Measurements from ENCODE around the gene EGFLAM.

EGFLAM gene

DNA sequence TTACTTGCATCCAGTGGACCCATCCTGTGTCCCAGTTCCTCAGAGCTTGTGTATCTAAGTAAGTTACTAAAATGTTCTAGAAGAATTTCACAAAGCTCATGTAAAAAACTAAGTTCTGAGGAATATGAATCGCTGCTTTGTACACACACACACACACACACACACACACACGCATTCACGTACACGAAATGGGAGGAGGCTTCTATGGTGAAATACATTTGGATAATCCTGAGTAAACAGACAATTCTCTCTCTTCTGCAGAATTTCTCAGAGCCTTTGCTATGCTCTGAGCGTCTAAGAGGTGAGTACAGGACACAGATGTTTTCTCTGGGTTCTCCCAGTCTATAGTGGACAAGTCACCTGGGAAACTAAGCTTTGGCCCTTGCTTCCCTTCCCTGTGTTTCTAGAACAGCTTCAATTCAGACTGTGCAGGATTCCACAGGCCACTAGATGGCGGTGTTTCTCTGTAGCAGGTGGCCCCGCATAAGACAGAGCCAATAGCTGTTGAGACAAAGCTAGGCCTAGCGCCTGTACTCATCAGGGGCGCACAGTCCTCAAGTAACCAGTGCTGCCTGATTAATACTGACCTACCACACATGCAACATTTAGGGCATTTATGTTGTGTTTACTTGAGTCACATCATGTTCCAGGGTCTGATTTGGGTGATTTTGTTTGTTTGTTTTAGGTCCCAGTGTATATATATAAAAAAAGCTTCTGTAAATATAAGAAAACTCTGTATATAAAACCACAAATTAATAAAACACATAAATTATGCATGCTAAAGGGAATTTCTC, 183.3 kb downstream of the EGFLAM start:
- Histone ChIP-seq H3K4me1 (ENCODE audit: control insufficient read depth in 1 of 2, insufficient read depth in 2 of 2, low read length in 2 of 2) (no peaks in the 10 kb centered on the region), H3K27ac (ENCODE audit: low read length) (no peak overlapping the region), H3K27me3 (ENCODE audit: low read depth, low read length) (no peaks in the 10 kb centered on the region), H3K4me3 (ENCODE audit: low read depth in 1 of 2, low read length in 2 of 2) (no peak overlapping the region), H3K36me3 (ENCODE audit: control insufficient read depth in 1 of 2, insufficient read depth in 2 of 2, low read length in 2 of 2) (no peaks in the 10 kb centered on the region), H3K9me3 (ENCODE audit: control insufficient read depth in 1 of 2, low read length in 2 of 2) (no peaks in the 10 kb centered on the region)

DNA sequence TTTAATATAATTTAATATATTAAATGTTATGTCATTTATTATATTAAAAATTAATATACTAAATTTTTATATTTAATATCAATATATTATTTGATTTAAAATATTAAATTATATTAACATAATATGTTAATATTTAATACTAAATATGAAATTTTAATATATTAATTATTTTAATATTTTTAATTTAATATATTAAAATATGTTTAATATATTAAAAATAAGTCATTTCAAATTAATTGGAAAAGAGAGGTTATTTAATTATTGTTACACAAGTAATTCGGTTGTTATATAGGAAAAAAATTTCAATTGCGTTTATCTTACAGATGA, 183.9 kb downstream of the EGFLAM start:
- Histone ChIP-seq H3K9me3 (ENCODE audit: control insufficient read depth in 1 of 2, low read length in 2 of 2) (no peaks in the 10 kb centered on the region), H3K4me1 (ENCODE audit: control insufficient read depth in 1 of 2, insufficient read depth in 2 of 2, low read length in 2 of 2) (no peaks in the 10 kb centered on the region), H3K27me3 (ENCODE audit: low read depth, low read length) (no peaks in the 10 kb centered on the region), H3K36me3 (ENCODE audit: control insufficient read depth in 1 of 2, insufficient read depth in 2 of 2, low read length in 2 of 2) (no peaks in the 10 kb centered on the region), H3K4me3 (ENCODE audit: low read depth in 1 of 2, low read length in 2 of 2) (no peak overlapping the region), H3K27ac (ENCODE audit: low read length) (no peak overlapping the region)

DNA sequence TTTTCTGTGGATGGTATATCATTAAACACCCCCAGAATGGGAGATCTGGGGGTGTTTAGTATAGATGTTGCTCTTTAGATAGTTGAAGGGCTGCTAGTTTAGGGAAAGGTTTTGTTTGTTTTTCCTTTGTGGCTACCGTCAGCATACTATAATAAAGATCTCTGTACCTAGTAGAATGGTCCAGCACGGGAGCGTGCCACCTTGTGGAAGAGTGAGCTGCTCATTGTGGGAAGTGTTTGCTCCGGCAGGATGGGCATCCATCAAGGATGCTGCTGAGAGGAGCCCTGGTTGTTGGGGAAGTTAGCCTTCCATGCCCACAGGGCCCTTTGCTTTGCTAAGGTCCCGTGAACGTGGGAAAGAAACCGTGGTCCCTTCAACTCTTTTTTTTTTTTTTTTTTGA, 185.0 kb downstream of the EGFLAM start:
- no peaks in the 10 kb centered on the region for H3K9me3 ChIP-seq (ENCODE audit: control insufficient read depth in 1 of 2, low read length in 2 of 2)
- no peak overlapping the region for H3K27ac ChIP-seq (ENCODE audit: low read length)
- H3K27me3 ChIP-seq (ENCODE audit: low read depth, low read length) = no peaks in the 10 kb centered on the region
- no peak overlapping the region for H3K4me3 ChIP-seq (ENCODE audit: low read depth in 1 of 2, low read length in 2 of 2)
- peaks cover 0 to 7% of the 10 kb centered on the region in 2 donors for H3K4me1 ChIP-seq (ENCODE audit: control insufficient read depth in 1 of 2, insufficient read depth in 2 of 2, low read length in 2 of 2)
- no peaks in the 10 kb centered on the region for H3K36me3 ChIP-seq (ENCODE audit: control insufficient read depth in 1 of 2, insufficient read depth in 2 of 2, low read length in 2 of 2)

DNA sequence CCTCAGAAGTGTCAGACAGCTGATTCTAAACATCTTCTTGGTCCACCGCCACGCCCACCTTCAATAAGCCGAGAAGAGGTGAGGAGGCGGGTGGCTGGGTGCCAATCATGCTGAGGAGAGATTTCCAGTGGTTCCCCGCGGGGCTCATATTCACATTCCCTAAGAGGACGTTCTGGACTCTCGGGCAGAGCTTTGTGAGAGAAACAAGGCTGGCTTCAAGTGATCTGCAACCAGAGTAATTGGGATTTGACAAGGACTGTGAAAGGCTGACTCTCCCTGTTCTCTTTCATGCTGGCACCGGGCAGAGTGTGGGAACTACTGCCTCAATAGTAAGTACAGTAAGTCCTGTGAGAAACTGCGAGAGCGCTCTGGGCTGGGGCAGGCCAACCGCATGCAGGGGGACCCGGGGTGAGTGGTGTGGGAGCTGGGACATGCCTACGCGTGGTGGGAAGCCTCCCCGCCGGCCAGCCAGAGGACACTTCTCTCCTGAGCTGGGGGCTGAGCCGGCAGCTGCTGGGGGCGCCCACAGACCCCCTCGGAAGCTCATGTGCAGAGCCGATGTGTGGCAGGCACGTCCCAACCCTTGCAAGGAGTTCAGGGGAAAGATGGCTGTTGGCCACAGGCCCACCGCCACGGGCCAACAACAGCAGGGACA, 187.1 kb downstream of the EGFLAM start:
- Histone ChIP-seq H3K9me3 (ENCODE audit: control insufficient read depth in 1 of 2, low read length in 2 of 2) (no peaks in the 10 kb centered on the region), H3K27me3 (ENCODE audit: low read depth, low read length) (no peaks in the 10 kb centered on the region), H3K4me3 (ENCODE audit: low read depth in 1 of 2, low read length in 2 of 2) (no peak overlapping the region), H3K36me3 (ENCODE audit: control insufficient read depth in 1 of 2, insufficient read depth in 2 of 2, low read length in 2 of 2) (no peaks in the 10 kb centered on the region), H3K4me1 (ENCODE audit: control insufficient read depth in 1 of 2, insufficient read depth in 2 of 2, low read length in 2 of 2) (peaks cover 0 to 7% of the 10 kb centered on the region in 2 donors), H3K27ac (ENCODE audit: low read length) (no peak overlapping the region)

- Histone ChIP-seq H3K27me3 (ENCODE audit: low read depth, low read length) (peaks cover 2% of the 10 kb centered on the region), H3K4me1 (ENCODE audit: control insufficient read depth in 1 of 2, insufficient read depth in 2 of 2, low read length in 2 of 2) (peaks cover 0 to 7% of the 10 kb centered on the region in 2 donors), H3K4me3 (ENCODE audit: low read depth in 1 of 2, low read length in 2 of 2) (no peak overlapping the region), H3K9me3 (ENCODE audit: control insufficient read depth in 1 of 2, low read length in 2 of 2) (no peaks in the 10 kb centered on the region), H3K36me3 (ENCODE audit: control insufficient read depth in 1 of 2, insufficient read depth in 2 of 2, low read length in 2 of 2) (no peaks in the 10 kb centered on the region), H3K27ac (ENCODE audit: low read length) (no peak overlapping the region)
These were observed 187.7 kb downstream of the EGFLAM start for GRCh38 chr5:38446029-38446522.

DNA sequence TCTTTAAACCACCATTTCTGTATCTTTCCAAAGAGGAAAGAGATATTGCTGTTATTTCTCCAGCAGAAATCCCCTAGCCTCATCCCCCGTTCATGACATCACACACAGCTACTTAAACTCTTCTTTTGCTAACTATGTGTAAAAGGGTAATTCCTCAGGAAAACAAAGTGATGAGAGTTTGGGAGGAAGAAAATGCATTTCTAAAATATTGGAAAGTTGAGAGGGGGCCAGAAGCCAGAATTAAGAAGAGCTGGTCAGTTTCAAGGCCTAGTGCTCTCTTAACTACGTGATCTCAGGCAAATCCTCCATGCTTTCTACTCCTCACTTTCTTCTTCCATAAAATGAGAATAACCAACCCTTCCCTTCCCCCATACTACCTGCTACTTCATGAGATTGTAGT, 188.7 kb downstream of the EGFLAM start:
- no peaks in the 10 kb centered on the region for H3K9me3 ChIP-seq (ENCODE audit: control insufficient read depth in 1 of 2, low read length in 2 of 2)
- H3K27me3 ChIP-seq (ENCODE audit: low read depth, low read length) = peaks cover 6% of the 10 kb centered on the region
- H3K4me1 ChIP-seq (ENCODE audit: control insufficient read depth in 1 of 2, insufficient read depth in 2 of 2, low read length in 2 of 2) = peaks cover 0 to 7% of the 10 kb centered on the region in 2 donors
- no peak overlapping the region for H3K27ac ChIP-seq (ENCODE audit: low read length)
- no peak overlapping the region for H3K4me3 ChIP-seq (ENCODE audit: low read depth in 1 of 2, low read length in 2 of 2)
- H3K36me3 ChIP-seq (ENCODE audit: control insufficient read depth in 1 of 2, insufficient read depth in 2 of 2, low read length in 2 of 2) = no peaks in the 10 kb centered on the region

DNA sequence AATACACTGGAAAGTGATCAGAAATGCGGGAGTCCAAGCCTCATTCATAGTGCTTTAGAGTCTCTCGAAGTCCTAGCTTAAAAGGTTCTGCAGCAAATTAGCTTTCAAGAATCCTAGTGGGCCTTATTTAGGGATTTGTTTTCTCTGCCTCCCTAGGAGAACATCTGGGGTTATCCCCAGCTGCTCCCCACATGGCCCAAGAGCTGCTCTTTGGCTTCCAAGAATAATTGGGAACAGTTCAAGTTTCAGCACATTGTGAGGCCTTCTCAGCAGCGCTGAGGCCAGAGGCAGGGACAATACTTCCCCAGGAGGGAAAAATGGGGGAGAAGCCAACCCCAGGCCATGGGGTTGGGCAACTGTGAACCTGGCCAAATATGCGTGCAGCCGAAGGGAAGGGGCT, 189.4 kb downstream of the EGFLAM start:
- Histone ChIP-seq H3K4me1 (ENCODE audit: control insufficient read depth in 1 of 2, insufficient read depth in 2 of 2, low read length in 2 of 2) (peaks cover 0 to 7% of the 10 kb centered on the region in 2 donors), H3K9me3 (ENCODE audit: control insufficient read depth in 1 of 2, low read length in 2 of 2) (no peaks in the 10 kb centered on the region), H3K36me3 (ENCODE audit: control insufficient read depth in 1 of 2, insufficient read depth in 2 of 2, low read length in 2 of 2) (no peaks in the 10 kb centered on the region), H3K27ac (ENCODE audit: low read length) (no peak overlapping the region), H3K27me3 (ENCODE audit: low read depth, low read length) (peaks cover 6% of the 10 kb centered on the region), H3K4me3 (ENCODE audit: low read depth in 1 of 2, low read length in 2 of 2) (no peak overlapping the region)

GRCh38 chr5:38448568-38449350, 190.4 kb downstream of the EGFLAM start:
- Histone ChIP-seq H3K4me1 (ENCODE audit: control insufficient read depth in 1 of 2, insufficient read depth in 2 of 2, low read length in 2 of 2) (peaks cover 0 to 7% of the 10 kb centered on the region in 2 donors), H3K27me3 (ENCODE audit: low read depth, low read length) (peaks cover 6% of the 10 kb centered on the region), H3K27ac (ENCODE audit: low read length) (no peak overlapping the region), H3K36me3 (ENCODE audit: control insufficient read depth in 1 of 2, insufficient read depth in 2 of 2, low read length in 2 of 2) (no peaks in the 10 kb centered on the region), H3K4me3 (ENCODE audit: low read depth in 1 of 2, low read length in 2 of 2) (no peak overlapping the region), H3K9me3 (ENCODE audit: control insufficient read depth in 1 of 2, low read length in 2 of 2) (no peaks in the 10 kb centered on the region)

- Histone ChIP-seq H3K36me3 (ENCODE audit: control insufficient read depth in 1 of 2, insufficient read depth in 2 of 2, low read length in 2 of 2) (no peaks in the 10 kb centered on the region), H3K27me3 (ENCODE audit: low read depth, low read length) (peaks cover 6% of the 10 kb centered on the region), H3K9me3 (ENCODE audit: control insufficient read depth in 1 of 2, low read length in 2 of 2) (no peaks in the 10 kb centered on the region), H3K4me3 (ENCODE audit: low read depth in 1 of 2, low read length in 2 of 2) (no peak overlapping the region), H3K27ac (ENCODE audit: low read length) (no peak overlapping the region), H3K4me1 (ENCODE audit: control insufficient read depth in 1 of 2, insufficient read depth in 2 of 2, low read length in 2 of 2) (peaks cover 0 to 7% of the 10 kb centered on the region in 2 donors)
These were observed 192.3 kb downstream of the EGFLAM start for GRCh38 chr5:38450627-38451026.

GRCh38 chr5:38451074-38451725, 192.8 kb downstream of the EGFLAM start:
- peaks cover 6% of the 10 kb centered on the region for H3K27me3 ChIP-seq (ENCODE audit: low read depth, low read length)
- H3K4me1 ChIP-seq (ENCODE audit: control insufficient read depth in 1 of 2, insufficient read depth in 2 of 2, low read length in 2 of 2) = peaks cover 0 to 7% of the 10 kb centered on the region in 2 donors

DNA sequence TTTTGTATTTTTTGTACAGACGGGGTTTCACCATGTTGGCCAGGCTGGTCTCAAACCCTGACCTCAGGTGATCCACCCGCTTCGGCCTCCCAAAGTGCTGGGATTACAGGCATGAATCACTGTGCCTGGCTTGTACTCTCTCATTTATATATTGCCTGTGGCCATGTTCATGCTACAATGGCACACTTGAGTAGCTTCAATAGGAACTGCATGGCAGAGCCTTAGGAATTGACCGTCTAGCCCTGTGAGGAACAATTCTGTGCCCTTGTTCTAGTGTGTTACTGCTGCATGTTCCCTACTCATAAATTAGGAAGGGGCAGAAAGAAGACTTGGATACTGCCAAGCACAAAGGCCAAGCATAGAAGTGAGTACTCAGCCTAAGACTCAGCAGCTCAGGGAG, 193.8 kb downstream of the EGFLAM start:
- no peaks in the 10 kb centered on the region for H3K36me3 ChIP-seq (ENCODE audit: control insufficient read depth in 1 of 2, insufficient read depth in 2 of 2, low read length in 2 of 2)
- H3K27ac ChIP-seq (ENCODE audit: low read length) = no peak overlapping the region
- peaks cover 0 to 7% of the 10 kb centered on the region in 2 donors for H3K4me1 ChIP-seq (ENCODE audit: control insufficient read depth in 1 of 2, insufficient read depth in 2 of 2, low read length in 2 of 2)
- peaks cover 6% of the 10 kb centered on the region for H3K27me3 ChIP-seq (ENCODE audit: low read depth, low read length)
- H3K9me3 ChIP-seq (ENCODE audit: control insufficient read depth in 1 of 2, low read length in 2 of 2) = no peaks in the 10 kb centered on the region
- H3K4me3 ChIP-seq (ENCODE audit: low read depth in 1 of 2, low read length in 2 of 2) = no peak overlapping the region

More at GRCh38 chr5:38451074-38451725, 192.8 kb downstream of the EGFLAM start:
- Histone ChIP-seq H3K27ac (ENCODE audit: low read length) (no peak overlapping the region), H3K36me3 (ENCODE audit: control insufficient read depth in 1 of 2, insufficient read depth in 2 of 2, low read length in 2 of 2) (no peaks in the 10 kb centered on the region), H3K4me3 (ENCODE audit: low read depth in 1 of 2, low read length in 2 of 2) (no peak overlapping the region), H3K9me3 (ENCODE audit: control insufficient read depth in 1 of 2, low read length in 2 of 2) (no peaks in the 10 kb centered on the region)

Measured in muscle layer of duodenum (tissue), 2 donors.